Sigmoid colon (tissue), 4 donors: ENCODE data around the gene C17orf67.

Experiments
- CTCF ChIP-seq, 4 experiments: fragments of 450-650 bp in 3 of 4; fragments of 200-600 bp in 1 of 4; IDR thresholded peaks; one replicate each; pipeline ENCODE4 v1.5.1; 2016 to 2019; ENCODE audit warnings: antibody characterized with exemption in 4 of 4, mild to moderate bottlenecking in 3 of 4, moderate library complexity in 2 of 4
- EP300 ChIP-seq, 4 donors: sonication (generic); formaldehyde crosslinking; IDR thresholded peaks; one replicate each; pipeline ENCODE4 v1.6.1; 2017; ENCODE audit warnings: antibody characterized with exemption in 4 of 4
- POLR2A ChIP-seq, 2 donors: fragments of 450-650 bp; IDR thresholded peaks; one replicate each; pipeline ENCODE4 v1.6.1; 2016; ENCODE audit warnings: antibody characterized with exemption in 2 of 2, mild to moderate bottlenecking in 2 of 2, moderate library complexity in 2 of 2

- TF ChIP-seq POLR2A (IDR thresholded peaks at IDR 0.05) (no peak), CTCF (IDR thresholded peaks at IDR 0.05) (no peak), EP300 (IDR thresholded peaks at IDR 0.05) (no peak)
These were observed 45.6 kb upstream of the C17orf67 start for GRCh38 chr17:56879280-56879679.
